Dermis microvascular lymphatic vessel endothelial cell (primary cell): ENCODE data around the gene SLC35F3. TPM values are rescaled to one million over a fixed set of nuclear protein-coding genes. Genes with fewer than 3 reads are reported as not detected.

Source experiments
- DNase-seq, 2 donors: peaks; one replicate each; pipeline versions ENCODE4 v3.0.0 to v3.0.0-alpha.2; 2010; ENCODE audit warnings: low read depth in 2 of 2
- total RNA-seq: library from RNA; depleted of rRNA; stranded (reverse); fragments of >200 nt; gene quantifications from 2 replicates; pipeline ENCODE4 v1.2.1, GENCODE V29; 2014

SLC35F3 gene
- total RNA-seq, 1 donor from 2014 or later: not detected

- no peak for DNase-seq
Observed at GRCh38 chr1:234022302-234022701, 117.8 kb downstream of the SLC35F3 start.

DNA sequence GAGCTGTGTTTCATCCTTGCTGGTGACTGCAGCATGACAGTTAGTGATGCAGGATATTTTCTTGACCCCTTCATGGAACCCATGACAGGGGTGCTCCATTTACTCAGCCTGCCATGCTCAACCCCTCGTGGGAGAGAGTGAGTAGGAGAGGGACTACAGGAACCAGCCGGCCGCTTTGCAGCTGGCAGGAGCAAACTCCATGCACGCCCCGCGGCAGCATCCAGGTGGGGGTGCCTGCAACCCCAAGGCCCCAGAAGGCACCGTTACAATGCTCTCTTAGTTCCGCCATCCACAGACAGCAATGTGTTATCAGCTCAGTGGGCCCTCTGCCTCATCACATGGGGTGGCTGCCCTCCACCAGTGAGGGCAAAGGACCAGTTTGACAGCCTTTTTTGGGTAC lies 135.1 kb downstream of the SLC35F3 start:
- no peak for DNase-seq

- DNase-seq: no peak
Observed at GRCh38 chr1:234040446-234041317, 136.2 kb downstream of the SLC35F3 start.

DNA sequence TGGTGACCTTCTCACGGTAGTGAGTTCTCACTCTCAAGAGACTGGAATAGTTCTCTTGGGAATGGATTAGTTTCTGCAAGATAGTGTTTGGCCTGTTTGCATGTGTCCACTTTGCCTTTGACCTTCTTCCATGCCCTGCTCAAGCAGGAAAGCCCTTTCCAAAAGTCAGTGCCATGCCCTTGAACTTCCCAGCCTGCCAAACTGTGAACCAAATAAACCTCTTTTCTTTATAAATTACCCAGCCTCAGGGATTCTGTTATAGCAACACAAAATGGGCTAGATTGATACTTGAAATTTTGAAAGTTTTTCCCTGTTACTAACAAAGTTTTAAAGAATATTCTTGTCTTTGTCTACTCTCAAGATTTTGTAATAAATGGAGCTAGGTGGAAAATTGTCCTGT lies 139.6 kb downstream of the SLC35F3 start:
- DNase-seq: no peak

DNA sequence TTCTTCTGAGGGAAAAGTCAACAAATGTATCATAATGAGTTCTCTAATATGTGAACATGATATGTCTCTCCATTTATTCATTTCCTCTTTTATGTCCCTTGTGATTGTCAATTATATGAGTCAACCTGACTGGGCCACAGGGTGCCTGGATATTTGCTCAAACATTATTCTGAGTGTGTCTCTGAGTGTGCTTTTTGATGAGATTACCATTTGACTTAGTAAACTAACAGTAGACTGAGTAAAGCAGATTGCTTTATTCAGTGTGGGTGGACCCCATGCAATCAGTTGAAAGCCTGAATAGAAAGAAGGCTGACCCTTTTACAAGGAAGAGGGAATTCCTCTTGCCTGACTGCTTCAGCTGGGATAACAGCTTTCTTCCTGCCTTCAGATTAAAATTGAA lies 142.6 kb downstream of the SLC35F3 start:
- DNase-seq: no peak

DNA sequence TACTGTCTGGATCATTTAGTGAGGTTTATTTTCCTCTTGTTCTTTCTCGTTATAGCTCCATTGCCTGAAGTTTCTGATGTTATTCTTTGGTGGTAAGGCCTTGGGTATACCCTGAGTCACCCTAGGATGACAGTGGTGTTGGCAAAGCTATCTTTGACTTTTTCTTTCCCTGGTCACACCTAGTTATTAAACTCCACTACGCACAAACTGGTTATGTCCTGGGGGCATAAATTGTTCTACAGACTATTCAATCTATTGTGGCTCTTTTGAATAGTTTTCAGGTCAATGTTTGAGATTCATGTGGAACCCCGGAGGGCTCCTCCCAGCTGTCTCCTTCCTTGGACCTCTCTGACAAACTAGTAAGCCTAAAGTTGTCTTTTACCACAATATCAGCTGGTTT lies 157.7 kb downstream of the SLC35F3 start:
- DNase-seq: no peak

GRCh38 chr1:234065794-234066447 lies 161.4 kb downstream of the SLC35F3 start:
- peak; percentile 17 to 56 for DNase-seq

DNA sequence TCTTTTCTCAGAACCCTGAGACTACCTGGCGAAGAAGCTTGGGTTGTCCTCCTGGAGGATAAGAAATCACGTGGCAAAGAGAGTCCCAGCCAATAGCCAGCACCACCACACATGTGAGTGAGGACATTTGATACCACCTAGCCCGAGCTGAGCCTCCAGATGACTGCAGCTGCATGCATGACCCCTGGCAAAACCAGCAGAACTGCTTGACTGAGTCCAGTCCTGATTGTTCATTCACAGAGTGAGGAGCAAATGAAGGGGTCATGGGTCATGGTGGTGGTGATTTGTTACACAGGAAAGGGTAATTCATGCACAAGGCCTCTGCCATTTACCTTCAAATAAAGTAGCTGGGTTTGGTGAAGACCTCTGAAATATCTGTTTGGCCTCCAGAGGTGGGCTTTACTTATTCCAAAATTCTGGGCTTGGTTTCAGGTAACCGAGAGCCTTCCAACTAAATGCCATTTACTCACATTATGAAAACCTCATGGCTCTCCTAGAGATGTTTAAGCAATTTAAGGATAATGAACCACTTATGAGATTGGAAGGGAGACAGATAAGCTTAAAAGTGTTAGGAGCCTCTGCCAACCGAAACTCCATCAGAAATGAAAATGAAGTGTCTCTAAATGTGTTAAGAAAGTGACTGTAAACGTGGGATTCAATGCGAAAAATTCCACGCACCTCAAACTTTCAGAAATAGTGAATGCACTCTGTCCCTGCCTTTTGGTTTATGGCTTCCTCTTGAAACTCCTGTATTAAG lies 163.3 kb downstream of the SLC35F3 start:
- no peak for DNase-seq

DNA sequence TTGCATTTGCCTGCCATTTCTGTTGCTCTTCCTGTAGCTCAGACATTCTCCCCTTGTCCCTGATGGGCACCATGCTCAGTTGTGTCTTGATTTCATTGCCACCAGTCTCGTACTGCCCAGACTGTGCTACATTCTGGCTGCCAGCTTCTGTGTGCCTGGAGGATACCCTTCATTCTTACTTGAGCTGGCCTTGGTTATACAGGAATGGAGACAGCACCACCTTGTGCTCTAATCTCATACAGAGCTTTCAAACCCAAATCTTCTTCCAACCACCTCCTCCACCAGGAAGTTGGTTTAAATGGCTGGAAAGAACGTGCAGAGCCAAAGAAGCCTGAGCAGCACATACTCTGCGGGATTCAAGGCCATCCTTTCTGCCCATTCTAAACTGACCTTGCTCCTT lies 165.3 kb downstream of the SLC35F3 start:
- DNase-seq: no peak

GRCh38 chr1:234072793-234073192 lies 168.3 kb downstream of the SLC35F3 start:
- DNase-seq: no peak

DNA sequence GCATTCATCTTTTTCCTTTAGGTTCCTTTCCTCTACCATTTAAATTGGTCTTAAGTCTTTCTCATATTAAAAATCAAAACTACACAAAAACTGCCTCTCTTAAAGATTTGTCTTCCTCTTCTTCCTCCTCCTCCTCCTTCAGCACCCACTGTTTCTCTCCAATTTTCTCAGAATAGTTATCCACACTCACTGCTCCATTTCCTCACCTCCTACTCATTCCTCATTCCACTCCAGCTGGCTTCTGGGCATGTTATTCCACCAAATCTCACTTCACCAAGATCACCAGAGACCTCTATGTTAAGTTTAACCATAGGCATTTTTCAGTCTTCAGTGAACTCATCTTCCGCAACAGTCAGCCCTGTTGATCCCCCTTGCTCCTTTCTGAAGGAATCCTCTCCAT lies 173.7 kb downstream of the SLC35F3 start:
- DNase-seq: no peak

GRCh38 chr1:234079896-234080295 lies 175.4 kb downstream of the SLC35F3 start:
- no peak for DNase-seq

GRCh38 chr1:234083460-234083859 lies 179.0 kb downstream of the SLC35F3 start:
- no peak for DNase-seq

- DNase-seq: no peak
Observed at GRCh38 chr1:234089396-234089795, 184.9 kb downstream of the SLC35F3 start.

- no peak for DNase-seq
Observed at GRCh38 chr1:234090212-234091064, 186.0 kb downstream of the SLC35F3 start.

DNA sequence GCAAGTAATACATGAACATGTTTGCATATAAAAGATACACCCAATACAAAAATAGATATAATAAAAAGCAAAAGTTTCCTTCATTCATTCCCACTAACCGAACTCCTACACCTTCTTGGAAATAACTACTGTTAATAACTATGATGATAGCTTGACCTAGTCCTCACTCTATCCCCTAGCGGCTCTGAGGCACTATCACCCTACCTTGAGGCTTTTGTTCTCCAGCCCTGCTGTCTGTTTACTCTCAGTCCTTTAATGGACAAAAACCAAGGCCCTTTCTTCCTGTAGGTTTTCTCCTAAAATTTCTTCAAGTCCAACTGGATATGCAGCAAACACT lies 186.6 kb downstream of the SLC35F3 start:
- DNase-seq: no peak

DNA sequence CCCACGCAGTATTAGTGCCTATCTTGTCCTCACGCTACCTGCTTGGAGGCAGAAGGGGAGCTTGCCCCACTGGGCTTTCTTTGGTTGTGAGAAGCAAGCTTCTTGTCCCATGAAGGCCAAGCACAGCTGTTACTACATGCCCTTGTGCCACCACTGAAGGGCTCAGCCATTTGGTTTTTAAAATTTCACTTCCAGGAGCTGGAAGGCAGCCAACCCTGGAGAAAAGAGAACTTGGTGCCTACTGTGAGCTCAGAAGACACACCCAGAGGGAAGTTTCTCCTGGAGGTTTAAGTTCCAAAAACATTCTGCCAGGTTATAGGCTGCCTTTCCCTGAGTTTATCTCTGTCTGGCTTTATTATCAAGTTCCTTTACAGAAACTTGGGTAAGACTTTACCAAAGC lies 187.4 kb downstream of the SLC35F3 start:
- no peak for DNase-seq

DNA sequence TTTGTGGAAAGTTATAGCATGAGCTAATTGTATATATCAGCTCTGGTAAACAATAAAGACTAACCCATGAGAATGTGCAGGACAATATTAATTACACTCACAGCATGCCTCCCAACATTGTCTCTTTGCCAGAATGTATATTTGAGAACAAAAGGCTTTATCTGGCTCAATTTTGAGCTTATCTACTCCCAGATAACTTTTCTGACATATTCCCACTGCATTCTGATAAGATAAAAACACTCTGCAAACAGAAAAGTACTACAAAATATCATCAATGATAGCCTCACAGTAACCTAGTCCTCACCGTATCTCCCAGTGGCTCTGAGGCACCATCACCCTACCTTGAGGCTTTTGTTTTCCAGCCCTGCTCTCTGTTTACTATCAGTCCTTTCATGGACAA lies 188.6 kb downstream of the SLC35F3 start:
- no peak for DNase-seq

DNA sequence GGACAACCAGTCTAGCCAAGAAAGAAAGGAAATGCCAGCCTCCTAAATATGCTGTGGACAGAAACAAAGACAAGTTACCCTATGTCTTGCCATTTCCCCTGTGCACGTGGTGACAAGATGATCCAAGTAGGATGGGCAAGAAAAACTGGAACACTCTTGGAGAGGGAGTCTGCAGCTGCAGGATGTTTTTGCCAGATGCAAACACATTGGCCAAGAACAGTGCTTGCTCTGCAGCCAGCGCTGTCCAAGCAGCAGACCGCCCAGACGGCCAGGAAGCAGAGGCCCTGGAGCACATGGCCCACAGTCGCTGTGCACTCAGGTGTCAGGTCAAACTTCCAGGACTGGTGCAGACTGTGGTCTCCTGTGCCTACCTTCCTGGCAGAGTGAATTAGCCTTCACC lies 189.3 kb downstream of the SLC35F3 start:
- no peak for DNase-seq

DNA sequence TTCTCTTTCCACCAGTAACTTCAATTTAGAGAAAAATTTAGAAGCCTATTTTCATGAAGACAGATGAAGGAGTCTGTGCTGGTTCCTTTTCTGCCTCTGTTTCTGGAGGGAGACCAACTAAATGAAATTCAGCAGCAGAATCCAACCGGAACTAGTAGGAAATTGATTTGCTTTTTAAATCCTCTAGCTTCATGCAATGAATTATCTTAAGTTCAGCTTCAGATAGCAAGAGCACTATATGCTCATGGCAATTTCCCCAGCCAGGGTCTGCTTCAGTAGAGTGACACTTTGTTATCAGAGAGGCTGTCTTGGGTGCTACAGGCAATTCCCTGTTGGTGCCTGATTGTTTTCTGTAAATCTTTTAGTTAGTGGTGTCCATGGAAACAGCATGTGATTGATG lies 189.7 kb downstream of the SLC35F3 start:
- no peak for DNase-seq

- no peak for DNase-seq
Observed at GRCh38 chr1:234096161-234096770, 191.8 kb downstream of the SLC35F3 start.
